Astrocyte (in vitro differentiated cells and primary cell): ENCODE data around the gene VAV1. TPM values are rescaled to one million over a fixed set of nuclear protein-coding genes. Genes with fewer than 3 reads are reported as not detected.

Experiments used
- DNase-seq: peaks from one replicate; pipeline ENCODE4 v3.0.0-alpha.2; 2010; ENCODE audit warnings: low read depth
- FAIRE-seq: peaks from 2 replicates; lab custom pipeline; 2011; peaks lifted over from hg19 to GRCh38; lab: Jason Lieb, UNC
- H2AFZ ChIP-seq: 2 replicates; pipeline ENCODE4 v1.6.0; 2012; ENCODE audit warnings: low read depth, low read length, inconsistent platforms
- H3K27ac ChIP-seq: 2 replicates; pipeline ENCODE4 v1.5.1; 2011; ENCODE audit warnings: low read depth, low read length, inconsistent platforms
- H3K27me3 ChIP-seq: 2 replicates; pipeline ENCODE4 v1.6.0; 2011; ENCODE audit warnings: low read length, inconsistent platforms; ENCODE audit not compliant: insufficient read depth
- H3K36me3 ChIP-seq: 2 replicates; pipeline ENCODE4 v1.5.1; 2011; ENCODE audit warnings: low read length, inconsistent platforms; ENCODE audit not compliant: insufficient read depth
- H3K4me1 ChIP-seq: 2 replicates; pipeline ENCODE4 v1.5.1; 2011; ENCODE audit warnings: low read length, inconsistent platforms; ENCODE audit not compliant: insufficient read depth
- H3K4me2 ChIP-seq: 2 replicates; pipeline ENCODE4 v1.6.0; 2012; ENCODE audit warnings: low read length, inconsistent platforms
- H3K4me3 ChIP-seq: 2 replicates; pipeline ENCODE4 v1.5.1; 2011; ENCODE audit warnings: low read depth, mild to moderate bottlenecking, low read length, inconsistent platforms; ENCODE audit not compliant: insufficient read depth
- H3K79me2 ChIP-seq: 2 replicates; pipeline ENCODE4 v1.6.0; 2012; ENCODE audit warnings: mild to moderate bottlenecking, low read length, inconsistent platforms; ENCODE audit not compliant: insufficient read depth
- H3K9ac ChIP-seq: 2 replicates; pipeline ENCODE4 v1.6.0; 2012; ENCODE audit warnings: mild to moderate bottlenecking, low read length, inconsistent platforms
- H3K9me3 ChIP-seq: 2 replicates; pipeline ENCODE4 v1.5.1; 2012; ENCODE audit warnings: low read depth, mild to moderate bottlenecking, low read length, inconsistent platforms; ENCODE audit not compliant: insufficient read depth
- H4K20me1 ChIP-seq: 2 replicates; pipeline ENCODE4 v1.6.0; 2012; ENCODE audit warnings: low read length, inconsistent platforms; ENCODE audit not compliant: insufficient read depth
- H3K27ac Mint-ChIP-seq: one replicate; pipeline ENCODE4 v1.8.0; 2021; ENCODE audit warnings: mild to moderate bottlenecking, mixed read lengths; ENCODE audit not compliant: unreplicated experiment
- H3K27me3 Mint-ChIP-seq: one replicate; pipeline ENCODE4 v1.8.0; 2021; ENCODE audit warnings: low read depth, mixed read lengths; ENCODE audit not compliant: unreplicated experiment
- H3K36me3 Mint-ChIP-seq: one replicate; pipeline ENCODE4 v1.8.0; 2021; ENCODE audit warnings: low read depth, mixed read lengths; ENCODE audit not compliant: unreplicated experiment
- H3K4me1 Mint-ChIP-seq: one replicate; pipeline ENCODE4 v1.8.0; 2021; ENCODE audit warnings: low read depth, mixed read lengths; ENCODE audit not compliant: unreplicated experiment
- H3K4me3 Mint-ChIP-seq: one replicate; pipeline ENCODE4 v1.8.0; 2021; ENCODE audit warnings: mild to moderate bottlenecking, moderate library complexity, mixed read lengths; ENCODE audit not compliant: unreplicated experiment
- H3K9me3 Mint-ChIP-seq: one replicate; pipeline ENCODE4 v1.8.0; 2021; ENCODE audit warnings: mild to moderate bottlenecking, mixed read lengths; ENCODE audit not compliant: unreplicated experiment
- EZH2 ChIP-seq: IDR thresholded peaks from 2 replicates; pipeline ENCODE4 v1.6.1; 2012; ENCODE audit warnings: mild to moderate bottlenecking, low read length, inconsistent platforms; ENCODE audit not compliant: insufficient read depth
- total RNA-seq: library from RNA; stranded (reverse); gene quantifications from 2 replicates; pipeline ENCODE4 v1.2.1, GENCODE V29; 2021
- TF ChIP-seq, protein P1 (sequence below): IDR thresholded peaks from 2 replicates; pipeline ENCODE4 v1.5.1; 2011; ENCODE audit warnings: low read depth, mild to moderate bottlenecking, inconsistent platforms, low read length, moderate library complexity; ENCODE audit not compliant: insufficient read depth

Gene VAV1
- total RNA-seq, 1 donor from 2014 or later, result not detected

DNA sequence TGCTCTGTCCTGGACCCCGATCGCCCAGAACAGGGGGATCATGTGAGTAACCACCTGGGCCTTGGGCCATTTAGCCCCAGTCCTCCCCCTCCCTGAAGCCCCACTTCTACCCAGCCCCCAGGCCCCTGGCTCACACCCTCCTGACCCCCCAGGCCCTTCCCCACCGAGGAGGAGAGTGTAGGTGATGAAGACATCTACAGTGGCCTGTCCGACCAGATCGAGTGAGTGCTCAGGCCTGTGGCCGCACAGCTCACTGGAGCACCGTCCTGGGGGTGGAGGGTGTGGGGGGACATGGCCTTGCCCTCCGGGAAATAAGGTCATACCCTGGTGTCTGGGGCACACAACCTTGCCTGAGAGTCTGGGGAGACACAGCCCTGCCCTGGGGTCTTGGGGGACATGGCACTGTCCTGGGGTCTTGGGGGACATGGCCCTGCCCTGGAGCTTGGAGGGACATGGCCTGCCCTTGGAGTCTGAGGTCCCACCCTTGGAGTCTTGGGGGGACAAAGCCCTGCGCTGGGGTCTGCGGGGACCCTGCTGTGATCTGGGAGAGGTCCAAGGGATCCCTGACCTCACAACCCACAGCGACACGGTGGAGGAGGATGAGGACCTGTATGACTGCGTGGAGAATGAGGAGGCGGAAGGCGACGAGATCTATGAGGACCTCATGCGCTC is 49.3 kb downstream of the VAV1 start:
- Mint-ChIP-seq H3K27ac (no peak overlapping the region), H3K27me3 (no peaks in the 10 kb centered on the region), H3K9me3 (peaks cover 24% of the 10 kb centered on the region), H3K36me3 (no peaks in the 10 kb centered on the region), H3K4me3 (no peak overlapping the region), H3K4me1 (no peaks in the 10 kb centered on the region)
- DNase-seq, result no peak
- Histone ChIP-seq H3K4me2 (no peak overlapping the region), H3K27me3 (no peaks in the 10 kb centered on the region), H4K20me1 (no peaks in the 10 kb centered on the region), H3K9me3 (no peaks in the 10 kb centered on the region), H3K36me3 (no peaks in the 10 kb centered on the region), H3K79me2 (no peaks in the 10 kb centered on the region), H2AFZ (no peak overlapping the region), H3K4me1 (no peaks in the 10 kb centered on the region), H3K9ac (no peak overlapping the region), H3K27ac (no peak overlapping the region), H3K4me3 (no peak overlapping the region)
- TF ChIP-seq, protein P1, sequence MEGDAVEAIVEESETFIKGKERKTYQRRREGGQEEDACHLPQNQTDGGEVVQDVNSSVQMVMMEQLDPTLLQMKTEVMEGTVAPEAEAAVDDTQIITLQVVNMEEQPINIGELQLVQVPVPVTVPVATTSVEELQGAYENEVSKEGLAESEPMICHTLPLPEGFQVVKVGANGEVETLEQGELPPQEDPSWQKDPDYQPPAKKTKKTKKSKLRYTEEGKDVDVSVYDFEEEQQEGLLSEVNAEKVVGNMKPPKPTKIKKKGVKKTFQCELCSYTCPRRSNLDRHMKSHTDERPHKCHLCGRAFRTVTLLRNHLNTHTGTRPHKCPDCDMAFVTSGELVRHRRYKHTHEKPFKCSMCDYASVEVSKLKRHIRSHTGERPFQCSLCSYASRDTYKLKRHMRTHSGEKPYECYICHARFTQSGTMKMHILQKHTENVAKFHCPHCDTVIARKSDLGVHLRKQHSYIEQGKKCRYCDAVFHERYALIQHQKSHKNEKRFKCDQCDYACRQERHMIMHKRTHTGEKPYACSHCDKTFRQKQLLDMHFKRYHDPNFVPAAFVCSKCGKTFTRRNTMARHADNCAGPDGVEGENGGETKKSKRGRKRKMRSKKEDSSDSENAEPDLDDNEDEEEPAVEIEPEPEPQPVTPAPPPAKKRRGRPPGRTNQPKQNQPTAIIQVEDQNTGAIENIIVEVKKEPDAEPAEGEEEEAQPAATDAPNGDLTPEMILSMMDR, result no peak
- no peak for TF ChIP-seq EZH2
- FAIRE-seq, result no peak

DNA sequence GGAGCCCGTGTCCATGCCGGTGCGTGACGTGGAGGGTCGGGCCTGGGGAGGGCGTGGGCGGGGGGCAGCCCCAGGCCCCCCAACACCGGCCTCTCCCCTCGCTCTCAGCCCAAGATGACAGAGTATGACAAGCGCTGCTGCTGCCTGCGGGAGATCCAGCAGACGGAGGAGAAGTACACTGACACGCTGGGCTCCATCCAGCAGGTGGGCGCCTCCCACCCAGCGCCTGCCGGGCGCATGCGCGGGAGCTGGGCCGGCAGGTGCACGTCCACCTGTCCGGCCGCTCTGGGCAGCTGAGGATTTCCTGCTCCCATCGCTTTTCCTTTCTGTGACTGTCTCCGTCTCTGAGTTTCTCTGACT is 49.8 kb downstream of the VAV1 start:
- Histone ChIP-seq H3K27ac (no peak overlapping the region), H3K9ac (no peak overlapping the region), H3K79me2 (no peaks in the 10 kb centered on the region), H3K4me3 (no peak overlapping the region), H4K20me1 (no peaks in the 10 kb centered on the region), H2AFZ (no peak overlapping the region), H3K4me1 (no peaks in the 10 kb centered on the region), H3K9me3 (no peaks in the 10 kb centered on the region), H3K27me3 (no peaks in the 10 kb centered on the region), H3K4me2 (no peak overlapping the region), H3K36me3 (no peaks in the 10 kb centered on the region)
- H3K4me3 Mint-ChIP-seq, result no peak overlapping the region
- DNase-seq, result no peak
- no peaks in the 10 kb centered on the region for H3K4me1 Mint-ChIP-seq
- no peaks in the 10 kb centered on the region for H3K36me3 Mint-ChIP-seq
- FAIRE-seq, result no peak
- no peaks in the 10 kb centered on the region for H3K27me3 Mint-ChIP-seq
- TF ChIP-seq EZH2, result no peak
- TF ChIP-seq, protein P1, result no peak
- no peak overlapping the region for H3K27ac Mint-ChIP-seq
- peaks cover 27% of the 10 kb centered on the region for H3K9me3 Mint-ChIP-seq

DNA sequence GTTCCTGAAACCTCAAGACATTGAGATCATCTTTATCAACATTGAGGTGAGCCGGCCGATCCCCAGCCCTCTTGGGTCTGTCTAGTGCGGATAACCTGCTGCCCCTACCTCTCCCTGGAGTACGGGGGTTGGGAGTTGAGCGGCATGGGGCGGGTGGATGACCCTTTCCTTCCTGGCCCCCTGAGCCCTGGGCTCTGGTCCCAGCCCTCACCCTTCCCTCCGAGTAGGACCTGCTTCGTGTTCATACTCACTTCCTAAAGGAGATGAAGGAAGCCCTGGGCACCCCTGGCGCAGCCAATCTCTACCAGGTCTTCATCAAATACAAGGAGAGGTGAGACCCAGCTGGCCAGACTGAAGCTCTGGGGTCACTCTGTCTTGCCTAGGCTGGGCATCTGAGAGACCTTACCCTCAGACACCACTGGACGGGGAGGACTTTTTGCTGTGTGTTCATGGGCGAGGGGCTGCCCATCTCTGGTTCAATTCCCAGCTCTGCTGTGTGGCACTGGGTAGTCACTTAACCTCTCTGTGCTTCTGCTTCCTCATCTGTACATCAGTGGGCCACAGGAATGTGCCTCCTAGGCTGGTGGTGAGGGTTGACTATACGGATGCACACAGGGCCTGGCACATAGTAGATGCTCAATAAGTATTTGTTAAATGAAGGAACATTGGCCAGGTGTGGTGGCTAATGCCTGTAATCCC is 52.7 kb downstream of the VAV1 start:
- Mint-ChIP-seq H3K27ac (no peak overlapping the region), H3K36me3 (no peaks in the 10 kb centered on the region), H3K9me3 (peaks cover 27% of the 10 kb centered on the region), H3K4me1 (no peaks in the 10 kb centered on the region), H3K27me3 (peaks cover 2% of the 10 kb centered on the region), H3K4me3 (no peak overlapping the region)
- H3K9ac ChIP-seq, result no peak overlapping the region
- H2AFZ ChIP-seq, result no peak overlapping the region
- no peak for DNase-seq
- H3K4me3 ChIP-seq, result no peak overlapping the region
- no peak for FAIRE-seq
- no peaks in the 10 kb centered on the region for H3K27me3 ChIP-seq
- H3K27ac ChIP-seq, result no peak overlapping the region
- no peaks in the 10 kb centered on the region for H3K36me3 ChIP-seq
- peaks cover 5% of the 10 kb centered on the region for H3K9me3 ChIP-seq
- H3K79me2 ChIP-seq, result no peaks in the 10 kb centered on the region
- TF ChIP-seq, protein P1, result no peak
- no peak for TF ChIP-seq EZH2
- H3K4me2 ChIP-seq, result no peak overlapping the region
- no peaks in the 10 kb centered on the region for H4K20me1 ChIP-seq
- H3K4me1 ChIP-seq, result no peaks in the 10 kb centered on the region
